ENCODE results near the gene EIF5AL1. TPM values are rescaled to one million over a fixed set of nuclear protein-coding genes. Genes with fewer than 3 reads are reported as not detected.

EIF5AL1 gene
- total and polyA plus RNA-seq, 2 experiments from 2014 or later, result 2.0 to 20.4 TPM

DNA sequence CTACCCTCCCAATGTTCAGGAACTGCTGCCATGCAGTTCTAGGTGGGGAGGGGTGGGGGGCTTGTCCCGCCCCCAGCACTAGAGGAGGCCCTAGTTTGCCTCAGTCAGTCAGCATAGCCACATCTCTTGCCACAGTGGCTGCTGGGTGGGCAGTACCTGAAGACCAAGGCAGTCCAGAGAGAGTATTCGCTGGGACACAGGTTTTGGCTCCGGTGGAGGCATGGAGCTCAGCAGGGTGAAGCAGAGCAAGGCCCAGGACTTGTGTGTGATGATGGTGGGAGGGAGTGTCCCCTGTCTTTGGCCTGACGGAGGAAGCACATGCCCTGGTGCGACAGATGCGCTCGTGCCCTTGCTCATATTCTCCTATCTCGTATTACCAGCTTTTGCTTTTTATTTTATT lies 42.2 kb upstream of the EIF5AL1 start:
- H3K36me3 ChIP-seq (ENCODE audit: insufficient read depth), result no peaks in the 10 kb centered on the region
- no peaks in the 10 kb centered on the region for H3F3A ChIP-seq (replicated peaks; ENCODE audit: low read depth)
- H3K4me1 ChIP-seq (ENCODE audit: insufficient read depth), result no peaks in the 10 kb centered on the region
- Mint-ChIP-seq H3K4me1 (no peaks in the 10 kb centered on the region; the same call in 2 of the 3 replicates), H3K27ac (no peak overlapping the region), H3K4me3 (no peak overlapping the region), H3K27me3 (ENCODE audit: insufficient read depth, low read depth, poor library complexity) (peaks cover 4% of the 10 kb centered on the region), H3K9me3 (no peaks in the 10 kb centered on the region), H3K36me3 (ENCODE audit: low read depth) (no peaks in the 10 kb centered on the region)
- TF ChIP-seq STAT1 (IDR thresholded peaks at IDR 0.05; ENCODE audit: unreplicated experiment) (no peak), ZNF462 (CRISPR knock-in tag; IDR thresholded peaks at IDR 0.05) (no peak), JUNB (IDR thresholded peaks at IDR 0.05; ENCODE audit: unreplicated experiment) (no peak), ZNF331 (CRISPR knock-in tag; IDR thresholded peaks at IDR 0.05; ENCODE audit: low read depth) (no peak), EZH2phosphoT487 (IDR thresholded peaks at IDR 0.05; ENCODE audit: unreplicated experiment) (no peak), CREB1 (CRISPR knock-in tag; IDR thresholded peaks at IDR 0.05; ENCODE audit: low read depth) (no peak), EZH2 (IDR thresholded peaks at IDR 0.05; ENCODE audit: low read depth, unreplicated experiment) (no peak), ZNF114 (CRISPR knock-in tag; IDR thresholded peaks at IDR 0.05) (no peak), ETS1 (IDR thresholded peaks at IDR 0.05) (no peak), POLR2AphosphoS5 (IDR thresholded peaks at IDR 0.05; ENCODE audit: low read depth) (no peak)
- TF ChIP-seq, protein P1, sequence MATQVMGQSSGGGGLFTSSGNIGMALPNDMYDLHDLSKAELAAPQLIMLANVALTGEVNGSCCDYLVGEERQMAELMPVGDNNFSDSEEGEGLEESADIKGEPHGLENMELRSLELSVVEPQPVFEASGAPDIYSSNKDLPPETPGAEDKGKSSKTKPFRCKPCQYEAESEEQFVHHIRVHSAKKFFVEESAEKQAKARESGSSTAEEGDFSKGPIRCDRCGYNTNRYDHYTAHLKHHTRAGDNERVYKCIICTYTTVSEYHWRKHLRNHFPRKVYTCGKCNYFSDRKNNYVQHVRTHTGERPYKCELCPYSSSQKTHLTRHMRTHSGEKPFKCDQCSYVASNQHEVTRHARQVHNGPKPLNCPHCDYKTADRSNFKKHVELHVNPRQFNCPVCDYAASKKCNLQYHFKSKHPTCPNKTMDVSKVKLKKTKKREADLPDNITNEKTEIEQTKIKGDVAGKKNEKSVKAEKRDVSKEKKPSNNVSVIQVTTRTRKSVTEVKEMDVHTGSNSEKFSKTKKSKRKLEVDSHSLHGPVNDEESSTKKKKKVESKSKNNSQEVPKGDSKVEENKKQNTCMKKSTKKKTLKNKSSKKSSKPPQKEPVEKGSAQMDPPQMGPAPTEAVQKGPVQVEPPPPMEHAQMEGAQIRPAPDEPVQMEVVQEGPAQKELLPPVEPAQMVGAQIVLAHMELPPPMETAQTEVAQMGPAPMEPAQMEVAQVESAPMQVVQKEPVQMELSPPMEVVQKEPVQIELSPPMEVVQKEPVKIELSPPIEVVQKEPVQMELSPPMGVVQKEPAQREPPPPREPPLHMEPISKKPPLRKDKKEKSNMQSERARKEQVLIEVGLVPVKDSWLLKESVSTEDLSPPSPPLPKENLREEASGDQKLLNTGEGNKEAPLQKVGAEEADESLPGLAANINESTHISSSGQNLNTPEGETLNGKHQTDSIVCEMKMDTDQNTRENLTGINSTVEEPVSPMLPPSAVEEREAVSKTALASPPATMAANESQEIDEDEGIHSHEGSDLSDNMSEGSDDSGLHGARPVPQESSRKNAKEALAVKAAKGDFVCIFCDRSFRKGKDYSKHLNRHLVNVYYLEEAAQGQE (IDR thresholded peaks at IDR 0.05; ENCODE audit: unreplicated experiment), result no peak
- TF ChIP-seq, protein P2, sequence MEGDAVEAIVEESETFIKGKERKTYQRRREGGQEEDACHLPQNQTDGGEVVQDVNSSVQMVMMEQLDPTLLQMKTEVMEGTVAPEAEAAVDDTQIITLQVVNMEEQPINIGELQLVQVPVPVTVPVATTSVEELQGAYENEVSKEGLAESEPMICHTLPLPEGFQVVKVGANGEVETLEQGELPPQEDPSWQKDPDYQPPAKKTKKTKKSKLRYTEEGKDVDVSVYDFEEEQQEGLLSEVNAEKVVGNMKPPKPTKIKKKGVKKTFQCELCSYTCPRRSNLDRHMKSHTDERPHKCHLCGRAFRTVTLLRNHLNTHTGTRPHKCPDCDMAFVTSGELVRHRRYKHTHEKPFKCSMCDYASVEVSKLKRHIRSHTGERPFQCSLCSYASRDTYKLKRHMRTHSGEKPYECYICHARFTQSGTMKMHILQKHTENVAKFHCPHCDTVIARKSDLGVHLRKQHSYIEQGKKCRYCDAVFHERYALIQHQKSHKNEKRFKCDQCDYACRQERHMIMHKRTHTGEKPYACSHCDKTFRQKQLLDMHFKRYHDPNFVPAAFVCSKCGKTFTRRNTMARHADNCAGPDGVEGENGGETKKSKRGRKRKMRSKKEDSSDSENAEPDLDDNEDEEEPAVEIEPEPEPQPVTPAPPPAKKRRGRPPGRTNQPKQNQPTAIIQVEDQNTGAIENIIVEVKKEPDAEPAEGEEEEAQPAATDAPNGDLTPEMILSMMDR (conservative IDR thresholded peaks at IDR 0.05; ENCODE audit: low read depth in 2 of 2), result no peak
- no peak overlapping the region for H3K4me3 ChIP-seq
- H3K27ac ChIP-seq (ENCODE audit: low read depth), result no peak overlapping the region
- no peaks in the 10 kb centered on the region for H3K79me2 ChIP-seq (replicated peaks; ENCODE audit: insufficient read depth)
- no peaks in the 10 kb centered on the region for H3K27me3 ChIP-seq (ENCODE audit: insufficient read depth)
- ATAC-seq (no peak), DNase-seq (ENCODE audit: low spot score) (no peak)
- no peaks in the 10 kb centered on the region for H4K20me1 ChIP-seq (replicated peaks; ENCODE audit: insufficient read depth)
- no peak overlapping the region for H3K4me2 ChIP-seq
- no peaks in the 10 kb centered on the region for H3K9me2 ChIP-seq (ENCODE audit: insufficient read depth)
- no peak overlapping the region for H2AFZ ChIP-seq
